NCI-H526 (cell line): ENCODE measurements around the gene IGFBP4.

Experiments
- DNase-seq, 2 experiments: peaks; one replicate each; lab custom pipeline; 2025; lab: John Stamatoyannopoulos, UW

The IGFBP4 gene

GRCh38 chr17:40471846-40472732 is 28.8 kb downstream of the IGFBP4 start:
- DNase-seq, result no peak

- no peak for DNase-seq
Measured at GRCh38 chr17:40472733-40473452, 29.6 kb downstream of the IGFBP4 start.

DNA sequence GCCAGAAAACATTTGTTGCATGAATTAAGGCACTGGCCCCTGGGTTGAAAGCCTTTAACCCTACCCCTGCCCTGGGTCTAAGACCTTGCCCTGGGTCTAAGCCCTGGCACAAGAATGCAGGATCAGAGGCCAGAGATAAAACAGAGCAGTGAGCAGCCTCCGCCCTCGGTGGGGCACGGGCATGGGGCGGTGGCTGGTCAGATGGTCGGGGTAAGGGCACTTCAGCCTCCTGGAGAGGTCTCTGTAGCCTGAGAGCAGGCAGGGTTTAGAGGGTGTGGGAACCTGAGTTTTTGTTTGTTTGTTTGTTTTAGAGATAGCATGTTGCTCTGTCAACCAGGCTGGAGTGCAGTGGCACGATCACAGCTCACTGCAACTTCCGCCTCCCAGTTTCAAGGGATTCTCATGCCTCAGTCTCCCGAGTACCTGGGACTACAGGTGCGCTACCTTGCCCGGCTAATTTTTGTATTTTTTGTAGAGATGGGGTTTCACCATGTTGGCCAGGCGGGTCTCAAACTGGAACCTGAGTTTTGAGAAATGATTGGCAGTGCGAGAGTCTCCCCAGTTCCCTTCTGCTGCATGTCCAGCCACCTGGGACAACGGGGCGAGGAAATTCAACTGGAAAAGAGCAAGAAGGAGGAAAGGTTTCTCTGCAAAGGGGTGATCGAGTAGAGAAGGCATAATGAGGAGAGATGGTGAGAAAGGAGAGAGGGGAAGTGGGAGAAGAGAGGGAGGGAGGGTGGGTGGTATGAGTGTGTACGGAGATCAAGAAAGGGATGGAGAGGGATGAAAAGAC is 30.5 kb downstream of the IGFBP4 start:
- no peak for DNase-seq

GRCh38 chr17:40474419-40475002 is 31.3 kb downstream of the IGFBP4 start:
- DNase-seq, result no peak

DNA sequence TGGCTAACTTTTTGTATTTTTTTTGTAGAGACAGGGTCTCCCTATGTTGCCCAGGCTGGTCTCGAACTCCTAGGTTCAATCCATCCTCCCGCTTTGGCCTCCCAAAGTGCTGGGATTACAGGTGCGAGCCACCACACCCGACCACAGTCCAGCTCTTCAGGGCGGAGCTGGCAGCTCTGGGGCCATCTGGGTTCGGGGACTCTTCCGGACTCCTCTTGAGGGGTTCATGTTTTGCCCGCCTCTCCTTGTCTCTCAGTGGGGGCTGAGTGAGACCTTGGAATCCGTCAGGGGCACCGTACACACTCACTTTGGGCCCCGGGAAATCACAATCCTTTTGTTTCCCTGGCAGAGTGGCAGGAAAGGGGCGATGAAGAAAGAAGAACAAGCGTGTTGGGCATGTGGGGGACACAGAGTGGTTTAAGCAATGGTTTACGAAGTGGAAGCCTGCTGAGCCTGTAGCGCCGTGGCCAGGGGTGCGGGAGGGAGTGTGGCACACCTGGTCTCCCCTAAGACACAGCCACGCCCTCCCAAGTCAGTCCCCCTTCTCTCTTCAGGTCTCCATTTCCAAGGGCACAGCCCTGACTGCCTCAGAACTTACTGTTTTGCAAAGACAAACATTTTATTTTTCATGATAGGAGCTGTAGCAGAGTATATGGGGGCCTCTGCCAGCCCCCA is 32.1 kb downstream of the IGFBP4 start:
- no peak for DNase-seq

DNA sequence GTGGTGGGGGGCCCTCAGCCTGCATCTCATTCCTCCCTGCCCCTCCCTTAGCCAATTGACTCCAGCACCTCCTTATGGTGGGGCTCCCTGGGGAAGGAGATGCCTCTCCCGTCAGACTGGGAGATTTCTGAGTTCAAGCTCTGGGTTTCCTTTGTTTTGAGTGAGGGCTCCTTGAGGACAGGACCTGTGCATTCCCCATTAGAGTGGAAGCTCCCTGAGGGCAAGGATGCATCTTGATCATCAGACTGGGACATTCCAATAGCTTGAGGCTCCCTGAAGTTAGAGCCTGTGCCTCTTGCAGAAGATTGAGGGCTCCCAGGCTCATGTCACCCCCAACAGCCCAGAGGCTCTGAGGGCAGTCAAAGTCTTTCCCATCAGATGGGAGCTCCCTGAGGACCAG is 34.5 kb downstream of the IGFBP4 start:
- DNase-seq, result no peak

DNA sequence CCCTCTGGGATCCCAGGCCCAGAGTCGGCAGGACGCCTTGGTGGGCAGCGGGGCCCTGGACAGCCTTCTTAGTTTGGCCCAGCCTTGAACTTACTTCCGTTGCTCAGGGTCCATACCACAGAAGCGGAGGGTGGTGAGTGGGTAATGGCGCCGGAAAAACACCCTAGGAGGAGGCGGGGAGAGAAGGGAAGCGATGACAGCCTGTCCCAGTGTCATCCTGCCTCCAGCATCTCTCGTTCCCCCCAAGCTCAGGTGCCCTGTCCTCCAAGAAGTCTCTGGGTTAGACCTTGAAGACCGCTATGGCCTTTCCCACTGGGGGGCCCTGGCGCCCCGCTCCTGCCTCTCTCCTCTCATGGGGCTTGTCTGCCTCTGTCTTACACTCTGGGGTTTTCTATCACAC is 35.2 kb downstream of the IGFBP4 start:
- DNase-seq, result no peak

DNA sequence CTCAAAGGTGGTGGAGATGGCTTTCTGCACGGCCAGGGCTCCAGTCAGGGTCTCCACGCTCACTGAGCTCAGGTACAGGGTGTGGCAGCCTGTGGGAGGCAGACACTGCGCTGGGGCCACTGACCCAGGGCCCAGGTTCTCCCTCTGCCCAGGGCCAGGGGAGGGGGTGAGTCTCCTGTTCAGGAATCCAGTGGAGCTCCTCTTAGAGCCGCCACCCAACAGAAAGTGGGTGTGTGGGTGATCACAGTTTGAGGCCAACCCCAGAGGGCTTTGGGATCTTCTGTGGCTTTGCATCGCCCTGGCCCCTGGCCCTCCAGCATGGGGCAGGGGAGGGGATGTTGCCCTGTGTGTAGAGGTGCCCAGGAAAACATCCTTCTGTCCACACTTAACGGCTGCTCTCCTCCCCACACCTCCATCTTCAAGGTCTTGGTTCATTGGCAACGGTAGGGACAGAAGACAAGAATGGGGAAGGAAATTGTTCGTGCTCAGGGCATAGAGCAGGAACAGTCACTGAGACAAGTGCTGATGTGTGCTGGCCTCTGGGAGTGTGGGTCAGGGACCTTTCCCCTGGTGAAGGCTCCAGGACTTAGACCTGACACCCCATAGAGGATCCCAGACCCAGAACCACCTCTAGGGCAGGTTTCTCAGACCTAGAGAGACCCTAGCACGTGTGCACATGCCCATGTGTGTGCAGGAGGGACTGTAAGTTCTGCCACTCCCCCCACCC is 36.7 kb downstream of the IGFBP4 start:
- DNase-seq, result no peak

DNA sequence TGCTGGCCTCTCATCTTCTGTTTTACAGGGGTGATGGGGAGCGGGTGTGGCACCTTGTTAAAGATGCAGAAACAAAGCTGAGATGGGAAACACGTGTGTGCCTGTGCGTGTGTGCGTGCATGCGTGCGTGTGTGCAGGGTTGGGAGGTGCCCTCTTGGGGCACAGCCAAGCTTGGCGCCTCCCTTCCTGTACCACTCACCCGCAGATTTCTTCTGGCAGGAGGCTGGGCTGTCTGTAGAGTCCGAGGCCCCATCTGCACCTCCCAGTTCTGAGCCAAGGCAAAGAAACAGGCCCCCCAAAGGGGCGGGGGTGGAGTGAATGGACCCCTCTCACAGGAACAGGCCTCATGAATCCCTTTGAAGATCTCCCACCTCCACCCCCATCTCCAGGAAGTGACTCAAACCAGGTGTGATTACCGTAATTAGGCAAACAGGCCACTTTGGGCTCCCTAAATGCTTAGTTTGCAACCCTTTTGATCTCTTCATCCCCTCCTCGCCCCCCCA is 37.3 kb downstream of the IGFBP4 start:
- DNase-seq, result no peak

DNA sequence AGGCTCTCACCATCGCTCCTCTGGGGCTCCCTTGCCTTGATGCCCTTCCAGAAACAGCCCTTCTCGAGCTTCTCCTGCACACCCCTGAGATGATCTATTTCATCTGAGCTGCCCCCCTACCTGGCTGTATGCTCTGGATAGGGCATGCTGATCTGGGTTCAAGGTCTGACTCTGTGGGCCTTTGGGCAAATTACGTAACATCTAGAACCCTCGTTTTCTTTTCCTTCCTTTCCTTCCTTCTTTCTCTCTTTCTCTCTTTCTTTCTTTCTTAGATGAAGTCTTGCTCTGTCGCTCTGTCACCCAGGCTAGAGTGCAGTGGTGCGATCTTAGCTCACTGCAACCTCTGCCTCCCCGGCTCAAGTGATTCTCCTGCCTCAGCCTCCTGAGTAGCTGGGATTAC is 37.9 kb downstream of the IGFBP4 start:
- no peak for DNase-seq

- DNase-seq, result no peak
Measured at GRCh38 chr17:40482722-40483121, 39.5 kb downstream of the IGFBP4 start.

DNA sequence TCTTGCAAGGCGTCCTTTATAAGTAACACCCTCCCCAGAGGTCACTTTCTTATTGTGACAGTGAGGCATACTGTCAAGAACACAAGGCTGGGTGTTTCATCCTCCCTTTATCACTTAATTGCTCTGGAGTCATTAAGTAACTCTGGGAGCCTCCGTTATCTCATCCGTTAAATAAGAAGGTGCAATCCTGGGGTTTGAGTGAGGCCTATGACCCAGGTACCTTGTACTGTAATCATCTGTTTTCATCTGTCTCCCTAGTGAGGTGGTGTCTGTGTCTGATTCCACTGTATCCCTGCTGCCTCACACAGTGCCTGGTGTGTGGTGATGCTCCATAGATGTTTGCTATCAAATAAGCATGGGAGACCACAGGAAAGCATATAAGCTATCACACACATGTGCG is 40.4 kb downstream of the IGFBP4 start:
- no peak for DNase-seq

- no peak for DNase-seq
Measured at GRCh38 chr17:40484285-40484972, 41.2 kb downstream of the IGFBP4 start.

DNA sequence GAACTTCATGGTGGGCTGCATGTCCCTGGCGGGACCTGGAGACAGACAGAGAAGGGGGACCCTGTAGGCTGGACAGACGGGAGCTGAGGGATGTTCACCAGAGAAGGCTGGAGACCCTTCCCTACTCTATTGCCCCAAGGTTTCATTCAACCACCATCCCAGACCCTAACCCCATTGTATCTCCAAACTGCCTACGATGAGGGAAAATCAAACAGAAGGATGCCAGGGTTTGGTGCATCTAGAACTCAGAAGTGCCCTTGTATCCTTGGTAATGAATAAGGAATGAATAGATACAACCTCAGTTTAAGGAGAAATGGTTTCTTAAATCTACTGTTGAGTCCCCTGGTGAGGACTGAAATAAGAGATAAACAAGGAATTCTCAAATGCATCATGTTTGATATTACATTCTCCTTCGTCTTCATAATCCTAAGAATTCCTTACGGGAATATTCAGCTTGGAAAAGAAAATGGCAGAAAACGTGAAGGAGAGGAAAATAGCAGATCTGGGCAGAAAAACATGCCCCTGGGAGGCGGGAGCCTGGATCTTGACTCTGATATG is 41.8 kb downstream of the IGFBP4 start:
- DNase-seq, result no peak

DNA sequence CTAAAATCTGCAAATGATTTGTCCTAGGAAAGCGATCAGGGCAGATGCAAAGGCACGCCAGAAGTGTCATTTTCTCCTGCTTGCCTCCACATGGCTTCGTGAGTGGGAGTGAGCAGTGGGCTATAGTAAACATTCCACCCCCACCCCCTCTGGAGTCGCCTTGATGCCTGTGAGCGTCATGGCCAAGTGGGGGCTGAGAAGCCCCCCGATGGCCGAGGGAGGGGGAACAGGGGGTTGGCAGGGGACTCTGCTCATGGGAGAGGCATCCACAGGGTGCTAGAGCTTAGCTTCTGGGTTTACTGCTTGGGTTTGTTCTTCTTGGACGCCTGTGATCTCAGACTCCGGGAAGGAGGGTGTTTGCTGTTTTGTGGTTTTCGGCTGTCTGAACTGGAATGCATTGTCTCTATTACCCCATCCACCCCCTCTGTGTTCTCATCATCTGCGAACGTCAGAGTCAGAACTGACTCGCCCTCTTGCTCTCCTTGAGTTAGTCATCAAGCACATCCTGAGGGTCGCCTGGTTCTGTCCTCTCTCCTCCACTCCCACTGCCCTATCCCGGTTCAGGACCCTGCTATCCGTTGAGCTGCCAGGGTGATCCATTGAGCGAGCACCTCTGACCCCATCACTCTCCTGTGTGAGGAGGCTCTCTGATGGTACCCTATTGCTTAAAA is 42.7 kb downstream of the IGFBP4 start:
- DNase-seq, result no peak

GRCh38 chr17:40486522-40487370 is 43.5 kb downstream of the IGFBP4 start:
- DNase-seq, result no peak

DNA sequence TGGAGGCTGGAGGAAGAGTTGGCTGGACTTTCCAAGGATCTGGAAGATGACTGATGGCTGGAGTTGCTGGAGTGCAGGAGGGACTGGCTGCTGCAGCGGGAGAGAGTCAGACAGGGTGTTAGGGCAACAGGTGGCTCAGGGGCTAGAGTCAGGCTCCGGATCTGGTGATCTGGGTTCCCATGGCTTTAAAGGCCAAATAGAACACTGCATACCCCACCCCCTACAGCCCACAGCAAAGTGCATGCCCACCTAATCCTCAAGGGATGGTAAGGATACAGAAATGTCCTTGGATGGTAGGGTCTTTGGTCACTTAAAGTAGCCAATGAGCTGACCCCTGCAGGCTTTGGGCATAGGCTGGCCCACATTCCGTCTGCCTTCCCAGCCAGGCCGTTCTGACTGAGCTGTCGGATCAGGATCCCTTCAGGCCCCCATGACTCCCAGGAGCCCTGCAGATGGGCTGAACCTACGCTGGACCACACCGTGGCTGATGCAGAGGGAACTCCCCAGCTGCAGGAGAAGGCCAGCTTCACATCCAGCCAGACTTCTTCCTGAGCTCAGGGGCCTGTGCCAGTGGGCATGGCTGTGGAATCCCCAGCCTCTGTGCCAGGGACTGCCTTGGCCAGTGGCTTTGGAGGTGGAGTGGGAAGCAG is 44.2 kb downstream of the IGFBP4 start:
- no peak for DNase-seq
